Suprapubic skin (tissue), 4 donors: ENCODE data around the gene BRICD5. TPM values are rescaled to one million over a fixed set of nuclear protein-coding genes. Genes with fewer than 3 reads are reported as not detected.
A peak's percentile ranks its signal among the peaks of the same experiment; 100 is the strongest.

ENCODE experiments used
- DNase-seq, 2 donors: peaks; one replicate each; pipeline ENCODE4 v3.0.0-alpha.2; 2019; ENCODE audit warnings: low spot score in 2 of 2
- H3K27ac ChIP-seq: fragments of 200-600 bp; sonication (generic); one replicate; pipeline ENCODE4 v1.5.1; 2019
- H3K27me3 ChIP-seq: fragments of 200-600 bp; sonication (generic); one replicate; pipeline ENCODE4 v1.5.1; 2019
- H3K36me3 ChIP-seq: fragments of 200-600 bp; sonication (generic); one replicate; pipeline ENCODE4 v1.5.1; 2019
- H3K4me1 ChIP-seq: fragments of 200-600 bp; sonication (generic); one replicate; pipeline ENCODE4 v1.5.1; 2019
- H3K4me3 ChIP-seq: fragments of 200-600 bp; sonication (generic); one replicate; pipeline ENCODE4 v1.5.1; 2019; ENCODE audit warnings: mild to moderate bottlenecking
- H3K9me3 ChIP-seq: fragments of 200-600 bp; sonication (generic); one replicate; pipeline ENCODE4 v1.5.1; 2019
- EP300 ChIP-seq: sonication (generic); formaldehyde crosslinking; IDR thresholded peaks from one replicate; pipeline ENCODE4 v1.6.1; 2017; ENCODE audit warnings: antibody characterized with exemption
- POLR2A ChIP-seq, 2 donors: fragments of 450-650 bp; IDR thresholded peaks; one replicate each; pipeline ENCODE4 v1.6.1; 2017; ENCODE audit warnings: antibody characterized with exemption in 2 of 2, mild to moderate bottlenecking in 2 of 2, moderate library complexity in 2 of 2
- POLR2AphosphoS5 ChIP-seq, 3 donors: sonication (generic); formaldehyde crosslinking; IDR thresholded peaks; one replicate each; pipeline ENCODE4 v1.6.1; 2017; ENCODE audit warnings: antibody characterized with exemption in 3 of 3
- WGBS: methylation state at CpG from one replicate; pipeline ENCODE4 v1.1.5; 2018; 5-methylcytosine and 5-hydroxymethylcytosine counted together
- total RNA-seq, 4 donors: library from RNA; depleted of rRNA; stranded (reverse); fragments of >200 nt; gene quantifications; one replicate each; pipeline ENCODE4 v1.1.0, GENCODE V29; 2016
- TF ChIP-seq, protein P1 (sequence below), 2 donors: fragments of 200-600 bp in 1 of 2; fragments of 450-650 bp in 1 of 2; sonication (generic) in 1 of 2; IDR thresholded peaks; one replicate each; pipeline ENCODE4 v1.5.1; 2016 to 2019; ENCODE audit warnings: antibody characterized with exemption in 2 of 2, mild to moderate bottlenecking in 1 of 2, moderate library complexity in 1 of 2

BRICD5 gene
- total RNA-seq, 4 donors from 2014 or later, result 2.2 to 10.0 (median 3.2) TPM

GRCh38 chr16:2208772-2209171, 1.9 kb downstream of the BRICD5 start:
- no CpG with 5 or more reads among the region's 9 CpGs for WGBS

GRCh38 chr16:2208308-2208707, 2.4 kb downstream of the BRICD5 start:
- H3K27me3 ChIP-seq, result no peaks in the 10 kb centered on the region
- H3K9me3 ChIP-seq, result no peaks in the 10 kb centered on the region
- H3K4me1 ChIP-seq, result peaks cover 36% of the 10 kb centered on the region
- no peak overlapping the region for H3K27ac ChIP-seq
- peaks cover 34% of the 10 kb centered on the region for H3K36me3 ChIP-seq
- no peak for DNase-seq
- no peak overlapping the region for H3K4me3 ChIP-seq
- no peak for TF ChIP-seq EP300
- TF ChIP-seq, protein P1, sequence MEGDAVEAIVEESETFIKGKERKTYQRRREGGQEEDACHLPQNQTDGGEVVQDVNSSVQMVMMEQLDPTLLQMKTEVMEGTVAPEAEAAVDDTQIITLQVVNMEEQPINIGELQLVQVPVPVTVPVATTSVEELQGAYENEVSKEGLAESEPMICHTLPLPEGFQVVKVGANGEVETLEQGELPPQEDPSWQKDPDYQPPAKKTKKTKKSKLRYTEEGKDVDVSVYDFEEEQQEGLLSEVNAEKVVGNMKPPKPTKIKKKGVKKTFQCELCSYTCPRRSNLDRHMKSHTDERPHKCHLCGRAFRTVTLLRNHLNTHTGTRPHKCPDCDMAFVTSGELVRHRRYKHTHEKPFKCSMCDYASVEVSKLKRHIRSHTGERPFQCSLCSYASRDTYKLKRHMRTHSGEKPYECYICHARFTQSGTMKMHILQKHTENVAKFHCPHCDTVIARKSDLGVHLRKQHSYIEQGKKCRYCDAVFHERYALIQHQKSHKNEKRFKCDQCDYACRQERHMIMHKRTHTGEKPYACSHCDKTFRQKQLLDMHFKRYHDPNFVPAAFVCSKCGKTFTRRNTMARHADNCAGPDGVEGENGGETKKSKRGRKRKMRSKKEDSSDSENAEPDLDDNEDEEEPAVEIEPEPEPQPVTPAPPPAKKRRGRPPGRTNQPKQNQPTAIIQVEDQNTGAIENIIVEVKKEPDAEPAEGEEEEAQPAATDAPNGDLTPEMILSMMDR (IDR thresholded peaks at IDR 0.05), result no peak
- TF ChIP-seq POLR2AphosphoS5 (IDR thresholded peaks at IDR 0.05), result no peak
- no peak for TF ChIP-seq POLR2A (IDR thresholded peaks at IDR 0.05)
- 85% methylated on average over 11 of the region's 23 CpGs for WGBS

More at GRCh38 chr16:2208772-2209171, 1.9 kb downstream of the BRICD5 start:
- Histone ChIP-seq H3K36me3 (peaks cover 34% of the 10 kb centered on the region), H3K4me1 (peaks cover 41% of the 10 kb centered on the region), H3K27ac (no peak overlapping the region), H3K27me3 (no peaks in the 10 kb centered on the region), H3K4me3 (no peak overlapping the region), H3K9me3 (no peaks in the 10 kb centered on the region)
- no peak for DNase-seq
- TF ChIP-seq EP300 (no peak), POLR2A (IDR thresholded peaks at IDR 0.05) (no peak), POLR2AphosphoS5 (IDR thresholded peaks at IDR 0.05) (no peak)
- TF ChIP-seq, protein P1 (IDR thresholded peaks at IDR 0.05), result no peak

- 85% methylated on average over 5 of the region's 9 CpGs for WGBS
- Histone ChIP-seq H3K27ac (no peak overlapping the region), H3K36me3 (peaks cover 34% of the 10 kb centered on the region), H3K4me1 (peaks cover 32% of the 10 kb centered on the region), H3K4me3 (no peak overlapping the region), H3K27me3 (no peaks in the 10 kb centered on the region), H3K9me3 (no peaks in the 10 kb centered on the region)
- TF ChIP-seq POLR2A (IDR thresholded peaks at IDR 0.05) (no peak), POLR2AphosphoS5 (IDR thresholded peaks at IDR 0.05) (no peak)
- TF ChIP-seq, protein P1 (IDR thresholded peaks at IDR 0.05), result no peak
- DNase-seq, result no peak
These were observed 2.8 kb downstream of the BRICD5 start for GRCh38 chr16:2207872-2208271.

DNA sequence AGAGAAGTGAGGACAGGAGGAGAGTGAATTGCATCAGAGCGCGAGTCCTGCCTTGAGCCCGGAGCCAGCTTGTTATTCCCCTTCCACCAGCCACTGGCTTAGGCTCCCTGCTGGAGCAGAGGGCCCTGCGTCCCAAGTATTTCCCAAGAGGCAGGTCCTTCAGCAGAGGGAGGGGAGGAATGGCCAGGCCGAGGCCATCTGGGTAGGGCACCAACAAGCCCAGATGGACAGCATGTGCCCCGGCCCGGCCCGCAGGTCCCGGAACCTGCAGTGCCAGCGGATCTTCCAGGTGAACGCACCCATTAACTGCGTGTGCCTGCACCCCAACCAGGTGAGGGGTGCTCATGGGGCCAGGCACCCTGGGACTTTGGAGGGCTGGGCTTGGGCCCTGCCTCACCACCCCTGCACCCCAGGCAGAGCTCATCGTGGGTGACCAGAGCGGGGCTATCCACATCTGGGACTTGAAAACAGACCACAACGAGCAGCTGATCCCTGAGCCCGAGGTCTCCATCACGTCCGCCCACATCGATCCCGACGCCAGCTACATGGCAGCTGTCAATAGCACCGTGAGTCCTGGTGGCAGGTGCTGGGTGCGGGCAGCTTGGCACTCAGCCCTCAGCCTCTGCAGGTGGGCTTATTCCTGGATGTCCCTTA, 3.8 kb downstream of the BRICD5 start:
- DNase-seq, result no peak
- TF ChIP-seq, protein P1 (IDR thresholded peaks at IDR 0.05), result no peak
- TF ChIP-seq POLR2AphosphoS5 (IDR thresholded peaks at IDR 0.05) (no peak), EP300 (no peak), POLR2A (IDR thresholded peaks at IDR 0.05) (no peak)
- Histone ChIP-seq H3K4me1 (peaks cover 22% of the 10 kb centered on the region), H3K4me3 (no peak overlapping the region), H3K27ac (no peak overlapping the region), H3K9me3 (no peaks in the 10 kb centered on the region), H3K36me3 (peaks cover 34% of the 10 kb centered on the region), H3K27me3 (no peaks in the 10 kb centered on the region)
- 92% methylated on average over 16 of the region's 23 CpGs for WGBS

- H3K27ac ChIP-seq, result no peak overlapping the region
These were observed 4.3 kb downstream of the BRICD5 start for GRCh38 chr16:2206420-2206779.

More at GRCh38 chr16:2206420-2206779, 4.3 kb downstream of the BRICD5 start:
- Histone ChIP-seq H3K4me1 (peaks cover 19% of the 10 kb centered on the region), H3K36me3 (peaks cover 34% of the 10 kb centered on the region), H3K9me3 (no peaks in the 10 kb centered on the region), H3K27me3 (no peaks in the 10 kb centered on the region), H3K4me3 (peak overlapping the region; percentile 79)
- WGBS, result 76% methylated on average over 11 of the region's 18 CpGs
- DNase-seq, result no peak
- TF ChIP-seq, protein P1 (IDR thresholded peaks at IDR 0.05), result no peak
- TF ChIP-seq POLR2A (IDR thresholded peaks at IDR 0.05) (no peak), POLR2AphosphoS5 (IDR thresholded peaks at IDR 0.05) (no peak), EP300 (no peak)
